Kidney (tissue), 14 donors: ENCODE results near the gene ZNF18. TPM values are rescaled to one million over a fixed set of nuclear protein-coding genes. Genes with fewer than 3 reads are reported as not detected.

Experiments
- DNase-seq, 5 donors: peaks; one replicate each; pipeline ENCODE4 v3.0.0-alpha.2; 2013 to 2020
- FAIRE-seq: peaks from 2 replicates; lab custom pipeline; 2012; peaks lifted over from hg19 to GRCh38; lab: Jason Lieb, UNC
- H3K27ac ChIP-seq, 2 donors: one replicate each; pipeline ENCODE4 v1.7.0; 2013; ENCODE audit warnings: low read depth in 2 of 2, low read length in 2 of 2, inconsistent platforms in 1 of 2
- H3K27me3 ChIP-seq: one replicate; pipeline ENCODE4 v1.7.1; 2013; ENCODE audit warnings: low read length, inconsistent platforms; ENCODE audit not compliant: control insufficient read depth, insufficient read depth
- H3K36me3 ChIP-seq, 3 donors: one replicate each; pipeline versions ENCODE4 v1.7.0 to v1.7.1; 2013; ENCODE audit warnings: low read length in 3 of 3, control low read depth in 1 of 3, inconsistent platforms in 1 of 3; ENCODE audit not compliant: insufficient read depth in 3 of 3, control insufficient read depth in 2 of 3
- H3K4me1 ChIP-seq, 3 donors: one replicate each; pipeline versions ENCODE4 v1.7.0 to v1.7.1; 2013; ENCODE audit warnings: low read length in 3 of 3, inconsistent platforms in 1 of 3, low read depth in 1 of 3; ENCODE audit not compliant: control insufficient read depth in 2 of 3, insufficient read depth in 2 of 3
- H3K4me3 ChIP-seq, 3 donors: one replicate each; pipeline versions ENCODE4 v1.7.0 to v1.8.1; 2013; ENCODE audit warnings: low read length in 3 of 3, control low read depth in 1 of 3, inconsistent platforms in 1 of 3
- H3K9ac ChIP-seq, 3 donors: one replicate each; pipeline versions ENCODE4 v1.7.0 to v1.7.1; 2013; ENCODE audit warnings: low read length in 3 of 3, control low read depth in 1 of 3, inconsistent platforms in 1 of 3
- H3K9me3 ChIP-seq, 3 donors: one replicate each; pipeline versions ENCODE4 v1.7.0 to v1.7.1; 2013; ENCODE audit warnings: low read length in 3 of 3, control low read depth in 1 of 3, inconsistent platforms in 1 of 3; ENCODE audit not compliant: control insufficient read depth in 2 of 3, insufficient read depth in 1 of 3
- intact Hi-C: fragments of 100-400 bp; cut with DNase I; formaldehyde crosslinking; loops from one replicate; pipeline ENCODE4 v1.11.1; 2022
- polyA plus RNA-seq: library from polyadenylated mRNA; stranded (reverse); fragments of 350-450 nt; fragmentation: Illumina TruSeq; extraction: RNeasy Lipid Tissue Mini Kit (QIAGEN cat#74804); gene quantifications from one replicate; pipeline ENCODE4 v1.2.3, GENCODE V29; 2014; ENCODE audit warnings: low read depth, low replicate concordance; ENCODE audit not compliant: insufficient read depth
- total RNA-seq: library from RNA; stranded (reverse); fragmentation: NEBNext Ultra II Directional; extraction: Animal tissue kit (Norgen Biotek cat#: 25700); gene quantifications from one replicate; pipeline ENCODE4 v1.2.1, GENCODE V29; 2021
- TF ChIP-seq, protein P1 (sequence below): IDR thresholded peaks from 3 replicates; pipeline ENCODE4 v1.5.1; 2012; ENCODE audit warnings: mild to moderate bottlenecking, moderate library complexity, borderline replicate concordance; ENCODE audit not compliant: insufficient read depth; ENCODE audit errors: extremely low read depth
- donor health status: control.
- donor health status: control.
- donor health status: control.
- donor health status: control.
- donor health status: control.
- donor health status: DM: yes; HTN: yes; CAD: no.
- donor health status: Normal renal cell carcinoma (clear cell type).

ZNF18 gene
- total and polyA plus RNA-seq, 2 donors from 2014 or later = 5.1 to 8.2 TPM

DNA sequence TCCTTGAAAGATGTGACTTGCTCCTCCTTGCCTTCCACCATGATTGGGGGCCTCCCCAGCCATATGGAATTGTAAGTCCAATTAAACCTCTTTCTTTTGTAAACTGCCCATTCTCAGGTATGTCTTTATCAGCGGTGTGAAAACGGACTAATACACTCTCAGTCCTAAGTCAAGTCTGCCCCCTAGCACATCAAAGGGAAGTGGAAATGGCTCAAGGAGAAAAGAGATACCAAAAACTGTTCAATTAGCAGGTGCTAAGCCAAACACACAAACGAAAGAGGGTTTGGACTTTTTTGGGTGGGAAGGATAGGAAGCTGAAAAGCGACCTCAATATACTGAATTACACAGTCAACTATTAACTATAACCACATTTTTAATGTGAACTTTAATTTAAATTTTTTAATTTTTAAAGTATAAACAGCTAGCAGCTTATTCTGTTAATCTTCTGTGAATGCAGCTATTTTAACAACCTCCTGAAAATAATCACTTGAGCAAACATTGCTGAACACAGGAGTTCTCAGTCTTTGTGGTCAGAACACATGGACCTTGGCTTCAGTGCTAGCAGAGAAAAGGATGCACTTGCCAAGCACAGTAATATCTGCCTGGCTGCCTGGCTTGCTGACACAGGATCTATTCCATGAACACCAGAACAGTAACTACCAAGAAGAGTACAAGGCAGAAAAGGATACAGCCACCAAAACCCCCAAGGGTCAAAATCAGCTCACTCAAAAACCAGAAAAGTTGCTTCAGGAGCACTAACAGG lies 10.9 kb downstream of the ZNF18 start:
- Histone ChIP-seq H3K9me3 (no peaks in the 10 kb centered on the region), H3K36me3 (peaks cover 0 to 22% (median 19%) of the 10 kb centered on the region in 3 donors), H3K27ac (no peak overlapping the region), H3K27me3 (no peaks in the 10 kb centered on the region), H3K9ac (no peak overlapping the region), H3K4me3 (no peak overlapping the region), H3K4me1 (no peaks in the 10 kb centered on the region)
- intact Hi-C loops = no loop called here
- no peak for FAIRE-seq
- no peak for DNase-seq
- TF ChIP-seq, protein P1, sequence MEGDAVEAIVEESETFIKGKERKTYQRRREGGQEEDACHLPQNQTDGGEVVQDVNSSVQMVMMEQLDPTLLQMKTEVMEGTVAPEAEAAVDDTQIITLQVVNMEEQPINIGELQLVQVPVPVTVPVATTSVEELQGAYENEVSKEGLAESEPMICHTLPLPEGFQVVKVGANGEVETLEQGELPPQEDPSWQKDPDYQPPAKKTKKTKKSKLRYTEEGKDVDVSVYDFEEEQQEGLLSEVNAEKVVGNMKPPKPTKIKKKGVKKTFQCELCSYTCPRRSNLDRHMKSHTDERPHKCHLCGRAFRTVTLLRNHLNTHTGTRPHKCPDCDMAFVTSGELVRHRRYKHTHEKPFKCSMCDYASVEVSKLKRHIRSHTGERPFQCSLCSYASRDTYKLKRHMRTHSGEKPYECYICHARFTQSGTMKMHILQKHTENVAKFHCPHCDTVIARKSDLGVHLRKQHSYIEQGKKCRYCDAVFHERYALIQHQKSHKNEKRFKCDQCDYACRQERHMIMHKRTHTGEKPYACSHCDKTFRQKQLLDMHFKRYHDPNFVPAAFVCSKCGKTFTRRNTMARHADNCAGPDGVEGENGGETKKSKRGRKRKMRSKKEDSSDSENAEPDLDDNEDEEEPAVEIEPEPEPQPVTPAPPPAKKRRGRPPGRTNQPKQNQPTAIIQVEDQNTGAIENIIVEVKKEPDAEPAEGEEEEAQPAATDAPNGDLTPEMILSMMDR = no peak

DNA sequence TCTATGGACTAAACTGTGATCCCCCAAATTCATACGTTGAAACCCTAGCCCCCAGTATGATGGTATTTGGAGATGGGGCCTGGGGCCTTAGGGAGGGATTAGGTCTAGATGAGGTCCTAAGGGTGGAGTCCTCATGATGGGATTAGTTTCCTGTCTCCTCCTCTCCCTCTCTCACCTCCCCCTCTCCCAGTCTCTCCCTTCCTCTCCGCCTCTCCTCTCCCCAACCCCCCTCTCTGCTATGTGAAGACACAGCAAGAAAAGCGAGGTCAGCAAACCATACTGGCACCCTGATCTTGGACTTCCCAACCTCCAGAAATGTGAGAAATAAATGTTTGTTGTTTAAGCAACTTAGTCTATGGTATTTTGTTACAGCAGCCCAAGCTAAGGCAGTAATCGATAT lies 15.4 kb downstream of the ZNF18 start:
- peaks cover 0 to 24% (median 19%) of the 10 kb centered on the region in 3 donors for H3K36me3 ChIP-seq
- H3K27ac ChIP-seq = no peak overlapping the region
- no peak for FAIRE-seq
- no peaks in the 10 kb centered on the region for H3K9me3 ChIP-seq
- no peaks in the 10 kb centered on the region for H3K27me3 ChIP-seq
- H3K4me3 ChIP-seq = no peak overlapping the region
- no peaks in the 10 kb centered on the region for H3K4me1 ChIP-seq
- no peak for DNase-seq
- TF ChIP-seq, protein P1 = no peak
- intact Hi-C loops = no loop called here
- no peak overlapping the region for H3K9ac ChIP-seq

DNA sequence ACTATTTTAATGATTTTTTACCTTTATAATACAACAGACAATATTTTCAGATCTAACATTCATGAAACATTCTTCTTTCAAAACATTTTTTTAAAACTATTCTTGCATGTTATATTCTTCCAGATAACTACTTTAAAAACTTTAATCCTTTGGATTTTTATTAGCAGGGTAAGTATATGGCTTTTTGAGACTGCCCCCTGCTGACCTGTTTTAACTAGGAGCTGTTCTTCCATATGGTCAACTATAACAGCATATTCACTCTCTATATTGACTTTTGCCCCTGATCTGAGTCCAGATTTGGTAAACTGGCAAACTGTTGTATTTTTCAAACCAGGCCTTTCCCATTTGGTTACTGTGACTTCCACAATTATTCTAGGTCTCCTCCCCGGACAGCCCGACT lies 16.5 kb downstream of the ZNF18 start:
- H3K27ac ChIP-seq = no peak overlapping the region
- H3K9me3 ChIP-seq = no peaks in the 10 kb centered on the region
- H3K27me3 ChIP-seq = no peaks in the 10 kb centered on the region
- H3K4me1 ChIP-seq = no peaks in the 10 kb centered on the region
- no peak for DNase-seq
- no peak overlapping the region for H3K9ac ChIP-seq
- TF ChIP-seq, protein P1 = no peak
- peaks cover 0 to 24% (median 19%) of the 10 kb centered on the region in 3 donors for H3K36me3 ChIP-seq
- intact Hi-C loops = no loop called here
- no peak overlapping the region for H3K4me3 ChIP-seq
- FAIRE-seq = no peak
